Endothelial cell of umbilical vein (primary cell): ENCODE measurements around the gene GPA33. TPM values are rescaled to one million over a fixed set of nuclear protein-coding genes. Genes with fewer than 3 reads are reported as not detected.

Source experiments
- BruUV-seq: library from RNA; stranded (reverse); fragments of 400-500 nt; replicated peaks from 2 replicates; lab custom pipeline; 2021; lab: Mats Ljungman, UMichigan
- CTCF ChIA-PET: fragments of 300-600, 350-600 bp; sonication (Branson Sonifier 250); formaldehyde crosslinking; loops from one replicate; lab custom pipeline; 2021; ENCODE audit warnings: antibody characterized with exemption, inconsistent platforms; lab: Charles Lee
- POLR2A ChIA-PET: fragments of 300-600, 350-600 bp; sonication (Branson Sonifier 250); formaldehyde crosslinking; loops from one replicate; lab custom pipeline; 2021; ENCODE audit warnings: antibody characterized with exemption, inconsistent platforms; lab: Charles Lee
- DNase-seq: peaks from one replicate; pipeline ENCODE4 v3.0.0-alpha.2; 2011; ENCODE audit warnings: low read depth, low spot score
- FAIRE-seq: peaks from 2 replicates; lab custom pipeline; 2011; peaks lifted over from hg19 to GRCh38; lab: Jason Lieb, UNC
- H2AFZ ChIP-seq: 2 replicates; pipeline ENCODE4 v1.6.0; 2012; ENCODE audit warnings: low read depth, low read length, control low read depth, inconsistent platforms
- H3K27ac ChIP-seq: 2 replicates; pipeline ENCODE4 v1.5.1; 2011; ENCODE audit warnings: low read depth, mild to moderate bottlenecking, control low read depth, low read length, moderate library complexity; ENCODE audit not compliant: insufficient read depth
- H3K27me3 ChIP-seq, 2 experiments: 2 replicates each; pipeline versions ENCODE4 v1.6.0 to v1.6.1; 2011; ENCODE audit warnings: low read length in 2 of 2, mixed read lengths in 1 of 2; ENCODE audit not compliant: control insufficient read depth in 2 of 2, insufficient read depth in 2 of 2
- H3K36me3 ChIP-seq, 2 experiments: 2 replicates in 1 of 2; 3 replicates in 1 of 2; pipeline ENCODE4 v1.5.1; 2011; ENCODE audit warnings: low read length in 2 of 2, mild to moderate bottlenecking in 1 of 2, moderate library complexity in 1 of 2; ENCODE audit not compliant: control insufficient read depth in 2 of 2, insufficient read depth in 2 of 2; ENCODE audit errors: extremely low read depth in 1 of 2
- H3K4me1 ChIP-seq: 3 replicates; pipeline ENCODE4 v1.5.1; 2011; ENCODE audit warnings: mild to moderate bottlenecking, low read length; ENCODE audit not compliant: control insufficient read depth, insufficient read depth; ENCODE audit errors: extremely low read depth
- H3K4me2 ChIP-seq: 2 replicates; pipeline ENCODE4 v1.6.1; 2011; ENCODE audit warnings: low read length, control low read depth, mixed read lengths; ENCODE audit not compliant: insufficient read depth
- H3K4me3 ChIP-seq, 3 experiments: fragments of 200-600 bp in 1 of 3; sonication (generic), shearing (Covaris generic) in 1 of 3; replicated peaks in 1 of 3; 2 replicates each; pipeline ENCODE4 v1.5.1; 2011 to 2016; ENCODE audit warnings: control low read depth in 3 of 3, low read length in 3 of 3, mild to moderate bottlenecking in 2 of 3, inconsistent platforms in 1 of 3, low read depth in 1 of 3, moderate library complexity in 1 of 3; ENCODE audit not compliant: insufficient read depth in 1 of 3
- H3K79me2 ChIP-seq: 2 replicates; pipeline ENCODE4 v1.6.0; 2012; ENCODE audit warnings: low read length, inconsistent platforms; ENCODE audit not compliant: control insufficient read depth, insufficient read depth
- H3K9ac ChIP-seq: replicated peaks from 2 replicates; pipeline ENCODE3; 2011; ENCODE audit warnings: low read length, control low read depth; ENCODE audit not compliant: insufficient read depth; ENCODE audit errors: extremely low read depth
- H3K9me1 ChIP-seq: replicated peaks from 3 replicates; pipeline ENCODE4 v1.6.0; 2011; ENCODE audit warnings: mild to moderate bottlenecking, low read length; ENCODE audit not compliant: control insufficient read depth, insufficient read depth; ENCODE audit errors: extremely low read depth
- H3K9me3 ChIP-seq: replicated peaks from 2 replicates; pipeline ENCODE4 v1.5.1; 2012; ENCODE audit warnings: low read length, inconsistent platforms; ENCODE audit not compliant: control insufficient read depth, insufficient read depth
- H4K20me1 ChIP-seq: replicated peaks from 2 replicates; pipeline ENCODE3; 2011; ENCODE audit warnings: mild to moderate bottlenecking, low read length; ENCODE audit not compliant: control insufficient read depth, insufficient read depth; ENCODE audit errors: extremely low read depth
- EZH2 ChIP-seq: IDR thresholded peaks from 2 replicates; pipeline ENCODE4 v1.6.1; 2012; ENCODE audit warnings: borderline replicate concordance, low read depth, mild to moderate bottlenecking, moderate library complexity, low read length, inconsistent platforms; ENCODE audit not compliant: severe bottlenecking
- FOS ChIP-seq: IDR thresholded peaks from 2 replicates; pipeline ENCODE4 v1.6.1; 2011; ENCODE audit warnings: mild to moderate bottlenecking, low read length, moderate library complexity, borderline replicate concordance; ENCODE audit not compliant: insufficient read depth
- GATA2 ChIP-seq: IDR thresholded peaks from 2 replicates; pipeline ENCODE4 v1.7.0; 2011; ENCODE audit warnings: low read depth, mild to moderate bottlenecking, moderate library complexity, mixed read lengths, low read length; ENCODE audit not compliant: insufficient read length, insufficient read depth
- JUN ChIP-seq: IDR thresholded peaks from 2 replicates; pipeline ENCODE4 v1.6.1; 2011; ENCODE audit warnings: borderline replicate concordance, low read depth; ENCODE audit not compliant: insufficient read length, insufficient read depth
- MYC ChIP-seq: IDR thresholded peaks from one replicate; pipeline ENCODE4 v1.6.1; 2011; ENCODE audit warnings: mild to moderate bottlenecking, low read depth, low read length
- POLR2A ChIP-seq: IDR thresholded peaks from 2 replicates; pipeline ENCODE4 v1.6.1; 2012; ENCODE audit warnings: low read depth, mild to moderate bottlenecking, control low read depth, low read length
- POLR2AphosphoS5 ChIP-seq: IDR thresholded peaks from 2 replicates; pipeline ENCODE4 v1.6.1; 2012; ENCODE audit warnings: low read depth, mild to moderate bottlenecking, control low read depth, low read length, moderate library complexity; ENCODE audit not compliant: insufficient read depth
- dilution Hi-C: fragments of 300-500 bp; cut with MboI; formaldehyde crosslinking; loops from one replicate; pipeline ENCODE4 v1.15.0; 2019; ENCODE audit warnings: low sequenced_read_pairs; ENCODE audit not compliant: extremely low pct_ligation_motif_present
- intact Hi-C: fragments of 100-400 bp; cut with micrococcal nuclease; formaldehyde crosslinking; loops from one replicate; pipeline ENCODE4 v1.10.0; 2022
- polyA plus RNA-seq, 4 experiments: library from polyadenylated mRNA; depleted of rRNA in 3 of 4; stranded (reverse) in 3 of 4; unstranded in 1 of 4; fragments of >200 nt; gene quantifications; 2 replicates each; pipeline versions ENCODE4 v1.2.1 to v1.2.3, GENCODE V29; 2011 to 2012; ENCODE audit warnings: missing spikeins in 1 of 4
- total RNA-seq: library from RNA; stranded (reverse); gene quantifications from 2 replicates; pipeline ENCODE4 v1.2.3, GENCODE V29; 2021
- TF ChIP-seq, protein P1 (sequence below), 2 donors: IDR thresholded peaks; 1 replicate in 1 of 2; 2 replicates in 1 of 2; pipeline ENCODE4 v1.5.1; 2011; ENCODE audit warnings: low read length in 2 of 2, mild to moderate bottlenecking in 2 of 2, moderate library complexity in 2 of 2, control low read depth in 1 of 2, inconsistent platforms in 1 of 2, low read depth in 1 of 2; ENCODE audit not compliant: insufficient read depth in 1 of 2; ENCODE audit errors: extremely low read depth in 1 of 2
- TF ChIP-seq, protein P2 (sequence below): IDR thresholded peaks from 2 replicates; pipeline ENCODE4 v1.6.1; 2011; ENCODE audit not compliant: insufficient read depth, insufficient read length

Gene GPA33
- total and polyA plus RNA-seq, 2 donors (not counting 3 experiments of a cell fraction or from before 2014, with no cell fraction given): not detected

DNA sequence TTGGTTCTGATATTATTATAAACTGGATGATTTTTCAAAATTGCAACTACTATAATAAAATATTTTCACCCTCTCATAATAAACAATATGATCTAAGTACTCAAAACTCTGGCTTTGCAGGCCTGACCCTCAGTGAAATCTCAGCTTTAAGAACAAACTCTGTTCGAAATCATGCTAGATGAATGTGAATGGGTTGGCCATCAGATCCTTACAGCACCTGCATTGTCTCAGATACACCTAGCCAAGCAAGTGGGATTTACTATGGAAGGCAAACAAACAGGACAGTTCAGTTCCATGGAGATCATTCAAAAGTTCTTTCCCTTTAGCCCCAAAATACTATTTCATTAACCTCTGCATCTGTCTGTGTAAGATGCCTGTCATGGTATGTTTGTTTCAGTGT, 48.5 kb upstream of the GPA33 start:
- Histone ChIP-seq H4K20me1 (no peaks in the 10 kb centered on the region), H3K9me1 (no peaks in the 10 kb centered on the region), H3K27ac (no peak overlapping the region), H3K9me3 (no peaks in the 10 kb centered on the region), H3K27me3 (no peaks in the 10 kb centered on the region), H3K36me3 (no peaks in the 10 kb centered on the region), H3K4me3 (no peak overlapping the region), H3K4me1 (no peaks in the 10 kb centered on the region), H3K79me2 (no peaks in the 10 kb centered on the region), H3K4me2 (no peak overlapping the region), H3K9ac (no peak overlapping the region), H2AFZ (no peak overlapping the region)
- CTCF ChIA-PET: interaction anchor here (1.1 to 1.2 kb wide), 2 partner anchors 10 to 41 kb away, joined by 3 read pairs; no protein-coding TSS in a partner anchor
- no peak for FAIRE-seq
- no peak for DNase-seq
- BruUV-seq: no TSS peak
- no peak for TF ChIP-seq GATA2
- no peak for TF ChIP-seq POLR2A
- no peak for TF ChIP-seq FOS
- TF ChIP-seq, protein P1, sequence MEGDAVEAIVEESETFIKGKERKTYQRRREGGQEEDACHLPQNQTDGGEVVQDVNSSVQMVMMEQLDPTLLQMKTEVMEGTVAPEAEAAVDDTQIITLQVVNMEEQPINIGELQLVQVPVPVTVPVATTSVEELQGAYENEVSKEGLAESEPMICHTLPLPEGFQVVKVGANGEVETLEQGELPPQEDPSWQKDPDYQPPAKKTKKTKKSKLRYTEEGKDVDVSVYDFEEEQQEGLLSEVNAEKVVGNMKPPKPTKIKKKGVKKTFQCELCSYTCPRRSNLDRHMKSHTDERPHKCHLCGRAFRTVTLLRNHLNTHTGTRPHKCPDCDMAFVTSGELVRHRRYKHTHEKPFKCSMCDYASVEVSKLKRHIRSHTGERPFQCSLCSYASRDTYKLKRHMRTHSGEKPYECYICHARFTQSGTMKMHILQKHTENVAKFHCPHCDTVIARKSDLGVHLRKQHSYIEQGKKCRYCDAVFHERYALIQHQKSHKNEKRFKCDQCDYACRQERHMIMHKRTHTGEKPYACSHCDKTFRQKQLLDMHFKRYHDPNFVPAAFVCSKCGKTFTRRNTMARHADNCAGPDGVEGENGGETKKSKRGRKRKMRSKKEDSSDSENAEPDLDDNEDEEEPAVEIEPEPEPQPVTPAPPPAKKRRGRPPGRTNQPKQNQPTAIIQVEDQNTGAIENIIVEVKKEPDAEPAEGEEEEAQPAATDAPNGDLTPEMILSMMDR (IDR thresholded peaks at IDR 0.05; ENCODE audit: extremely low read depth in 1 of 2, insufficient read depth in 1 of 2, low read depth in 1 of 2, low read length in 2 of 2): no peak
- TF ChIP-seq POLR2AphosphoS5: no peak
- TF ChIP-seq MYC: no peak
- TF ChIP-seq, protein P2, sequence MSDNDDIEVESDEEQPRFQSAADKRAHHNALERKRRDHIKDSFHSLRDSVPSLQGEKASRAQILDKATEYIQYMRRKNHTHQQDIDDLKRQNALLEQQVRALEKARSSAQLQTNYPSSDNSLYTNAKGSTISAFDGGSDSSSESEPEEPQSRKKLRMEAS: no peak
- TF ChIP-seq JUN: no peak
- TF ChIP-seq EZH2: no peak
- intact Hi-C loops (no loop called here), dilution Hi-C loops (no loop called here)
- POLR2A ChIA-PET: no interaction called here
